H1 (cell line): ENCODE data around the gene USP16. TPM values are rescaled to one million over a fixed set of nuclear protein-coding genes. Genes with fewer than 3 reads are reported as not detected.
A peak's percentile ranks its signal among the peaks of the same experiment; 100 is the strongest.

Experiments used
- CTCF ChIA-PET: fragments of 300-600 bp; sonication (Branson Sonifier 250); formaldehyde crosslinking; loops from one replicate; lab custom pipeline; 2021; ENCODE audit not compliant: partially characterized antibody; lab: Charles Lee
- POLR2A ChIA-PET: fragments of 300-600 bp; sonication (Branson Sonifier 250); formaldehyde crosslinking; loops from one replicate; lab custom pipeline; 2021; ENCODE audit warnings: inconsistent platforms; ENCODE audit not compliant: partially characterized antibody; lab: Charles Lee
- DNase-seq, 2 experiments: peaks; one replicate each; pipeline versions ENCODE4 v3.0.0 to v3.0.0-alpha.2; 2010 to 2022; ENCODE audit warnings: low spot score in 2 of 2, low read depth in 1 of 2, mixed read lengths in 1 of 2
- FAIRE-seq: peaks from 2 replicates; lab custom pipeline; 2011; peaks lifted over from hg19 to GRCh38; lab: Jason Lieb, UNC
- H2AFZ ChIP-seq: 2 replicates; pipeline ENCODE4 v1.8.1; 2012; ENCODE audit warnings: low read length, inconsistent platforms
- H2AK5ac ChIP-seq: 2 replicates; pipeline ENCODE4 v1.6.1; 2013; ENCODE audit warnings: low read depth, low read length
- H2BK120ac ChIP-seq: replicated peaks from 2 replicates; pipeline ENCODE3; 2013; ENCODE audit warnings: low read depth, low read length, inconsistent platforms
- H2BK12ac ChIP-seq: 2 replicates; pipeline ENCODE4 v1.6.1; 2013; ENCODE audit warnings: low read depth, low read length
- H2BK15ac ChIP-seq: 2 replicates; pipeline ENCODE4 v1.6.1; 2013; ENCODE audit warnings: low read length
- H2BK20ac ChIP-seq: 2 replicates; pipeline ENCODE4 v1.6.1; 2013; ENCODE audit warnings: low read length
- H2BK5ac ChIP-seq: 2 replicates; pipeline ENCODE4 v1.6.1; 2013; ENCODE audit warnings: low read depth, low read length
- H3K14ac ChIP-seq: 2 replicates; pipeline ENCODE4 v1.6.1; 2013; ENCODE audit warnings: inconsistent platforms; ENCODE audit not compliant: insufficient read length
- H3K18ac ChIP-seq: 2 replicates; pipeline ENCODE4 v1.6.1; 2013; ENCODE audit warnings: low read length; ENCODE audit errors: extremely low read depth
- H3K23ac ChIP-seq: 2 replicates; pipeline ENCODE4 v1.6.1; 2013; ENCODE audit warnings: inconsistent platforms; ENCODE audit not compliant: insufficient read length
- H3K23me2 ChIP-seq: 2 replicates; pipeline ENCODE4 v1.6.1; 2013; ENCODE audit warnings: low read depth, low read length
- H3K27ac ChIP-seq: 2 replicates; pipeline ENCODE4 v1.6.1; 2011; ENCODE audit warnings: low read depth, low read length, inconsistent platforms
- H3K27me3 ChIP-seq, 4 experiments: replicated peaks in 1 of 4; 1 replicate in 1 of 4; 2 replicates in 3 of 4; pipeline versions ENCODE4 v1.6.1 to v1.8.1; 2011 to 2013; ENCODE audit warnings: low read length in 3 of 4, mild to moderate bottlenecking in 3 of 4, inconsistent platforms in 2 of 4, mixed read lengths in 2 of 4, moderate library complexity in 1 of 4; ENCODE audit not compliant: control insufficient read depth in 3 of 4, insufficient read depth in 3 of 4; ENCODE audit errors: extremely low read depth in 1 of 4
- H3K36me3 ChIP-seq, 4 experiments: 2 replicates each; pipeline versions ENCODE4 v1.6.1 to v1.8.1; 2011 to 2013; ENCODE audit warnings: mild to moderate bottlenecking in 4 of 4, low read length in 3 of 4, moderate library complexity in 2 of 4, control low read depth in 1 of 4, inconsistent platforms in 1 of 4; ENCODE audit not compliant: insufficient read depth in 4 of 4, control insufficient read depth in 2 of 4
- H3K4ac ChIP-seq: replicated peaks from 2 replicates; pipeline ENCODE3; 2013; ENCODE audit warnings: low read length, low read depth, mixed read lengths, inconsistent platforms; ENCODE audit not compliant: insufficient read length
- H3K4me1 ChIP-seq, 4 experiments: replicated peaks in 1 of 4; 1 replicate in 1 of 4; 2 replicates in 3 of 4; pipeline versions ENCODE4 v1.6.1 to v1.8.1; 2011 to 2013; ENCODE audit warnings: low read length in 3 of 4, inconsistent platforms in 2 of 4, mixed read lengths in 1 of 4; ENCODE audit not compliant: insufficient read depth in 4 of 4, control insufficient read depth in 3 of 4
- H3K4me2 ChIP-seq, 2 experiments: 2 replicates each; pipeline versions ENCODE4 v1.6.1 to v1.8.1; 2011 to 2013; ENCODE audit warnings: low read depth in 2 of 2, low read length in 2 of 2, control low read depth in 1 of 2, inconsistent platforms in 1 of 2, mild to moderate bottlenecking in 1 of 2; ENCODE audit not compliant: insufficient read depth in 1 of 2
- H3K4me3 ChIP-seq, 4 experiments: fragments of 200-600, 300-600 bp in 1 of 4; sonication (generic), shearing (Covaris generic), sonication (Bioruptor Twin) in 1 of 4; 2 replicates each; pipeline versions ENCODE4 v1.5.1 to v1.8.1; 2011 to 2016; ENCODE audit warnings: low read length in 4 of 4, low read depth in 3 of 4, control low read depth in 2 of 4, inconsistent platforms in 2 of 4, mild to moderate bottlenecking in 2 of 4, mixed read lengths in 1 of 4, moderate library complexity in 1 of 4; ENCODE audit not compliant: insufficient read depth in 2 of 4; ENCODE audit errors: extremely low read depth in 1 of 4
- H3K56ac ChIP-seq: replicated peaks from 2 replicates; pipeline ENCODE3; 2013; ENCODE audit warnings: low read depth, mild to moderate bottlenecking, mixed read lengths, low read length, inconsistent platforms; ENCODE audit not compliant: insufficient read length
- H3K79me1 ChIP-seq: 2 replicates; pipeline ENCODE4 v1.6.1; 2013; ENCODE audit warnings: low read depth, low read length, control low read depth
- H3K79me2 ChIP-seq, 2 experiments: 2 replicates each; pipeline versions ENCODE4 v1.6.1 to v1.8.1; 2012 to 2013; ENCODE audit warnings: low read length in 2 of 2, mild to moderate bottlenecking in 2 of 2, inconsistent platforms in 1 of 2; ENCODE audit not compliant: insufficient read depth in 2 of 2, control insufficient read depth in 1 of 2
- H3K9ac ChIP-seq, 4 experiments: replicated peaks in 1 of 4; 1 replicate in 1 of 4; 2 replicates in 3 of 4; pipeline versions ENCODE4 v1.6.1 to v1.8.1; 2011 to 2013; ENCODE audit warnings: low read depth in 3 of 4, low read length in 3 of 4, control low read depth in 2 of 4, mild to moderate bottlenecking in 2 of 4, moderate library complexity in 2 of 4, inconsistent platforms in 1 of 4; ENCODE audit errors: extremely low read depth in 1 of 4
- H3K9me3 ChIP-seq, 2 experiments: 2 replicates each; pipeline versions ENCODE4 v1.6.1 to v1.8.1; 2012 to 2013; ENCODE audit warnings: mild to moderate bottlenecking in 2 of 2, moderate library complexity in 2 of 2, control low read depth in 1 of 2, inconsistent platforms in 1 of 2, low read depth in 1 of 2, low read length in 1 of 2, mixed read lengths in 1 of 2; ENCODE audit not compliant: insufficient read depth in 2 of 2
- H4K20me1 ChIP-seq, 2 experiments: replicated peaks in 1 of 2; 2 replicates each; pipeline versions ENCODE3 to v1.8.1; 2011 to 2013; ENCODE audit warnings: inconsistent platforms in 2 of 2, low read length in 2 of 2, mild to moderate bottlenecking in 1 of 2; ENCODE audit not compliant: insufficient read depth in 2 of 2, control insufficient read depth in 1 of 2
- H4K5ac ChIP-seq: 2 replicates; pipeline ENCODE4 v1.6.1; 2013; ENCODE audit warnings: low read length, low read depth, mixed read lengths, inconsistent platforms; ENCODE audit not compliant: insufficient read length
- H4K8ac ChIP-seq: 2 replicates; pipeline ENCODE4 v1.8.0; 2013; ENCODE audit warnings: mild to moderate bottlenecking, moderate library complexity, low read length, inconsistent platforms; ENCODE audit not compliant: insufficient read depth; ENCODE audit errors: extremely low read depth
- H4K91ac ChIP-seq: replicated peaks from 2 replicates; pipeline ENCODE3; 2013; ENCODE audit warnings: low read length, mixed read lengths, inconsistent platforms; ENCODE audit not compliant: insufficient read length
- CBX5 ChIP-seq: fragments of 300-800, 300-1000 bp; sonication (generic); IDR thresholded peaks from 2 replicates; pipeline ENCODE4 v1.7.1; 2016; ENCODE audit warnings: antibody characterized with exemption, low read length, low read depth
- CBX8 ChIP-seq: fragments of 300-800, 300-1000 bp; sonication (generic); IDR thresholded peaks from 2 replicates; pipeline ENCODE4 v1.7.1; 2016; ENCODE audit warnings: low read depth, low read length, borderline replicate concordance
- E2F6 ChIP-seq: IDR thresholded peaks from 2 replicates; pipeline ENCODE4 v1.6.1; 2012; ENCODE audit warnings: inconsistent platforms
- EP300 ChIP-seq, 2 experiments: IDR thresholded peaks; 1 replicate in 1 of 2; 2 replicates in 1 of 2; pipeline ENCODE4 v1.6.1; 2011 to 2012; ENCODE audit warnings: low read depth in 2 of 2, low read length in 2 of 2, mild to moderate bottlenecking in 2 of 2, borderline replicate concordance in 1 of 2, inconsistent platforms in 1 of 2, moderate library complexity in 1 of 2
- FOSL1 ChIP-seq: IDR thresholded peaks from 2 replicates; pipeline ENCODE4 v1.6.1; 2011; ENCODE audit warnings: mild to moderate bottlenecking, low read depth, low read length, moderate library complexity; ENCODE audit not compliant: insufficient read depth
- HDAC2 ChIP-seq, 2 experiments: fragments of 300-600 bp in 1 of 2; sonication (generic) in 1 of 2; IDR thresholded peaks; 2 replicates each; pipeline ENCODE4 v1.6.1; 2011 to 2012; ENCODE audit warnings: low read depth in 2 of 2, low read length in 2 of 2, mild to moderate bottlenecking in 2 of 2, moderate library complexity in 2 of 2, borderline replicate concordance in 1 of 2, inconsistent platforms in 1 of 2
- RXRA ChIP-seq: IDR thresholded peaks from 2 replicates; pipeline ENCODE4 v1.6.1; 2011; ENCODE audit warnings: low read depth, mild to moderate bottlenecking, low read length, moderate library complexity; ENCODE audit not compliant: insufficient read depth
- SIN3A ChIP-seq, 2 experiments: IDR thresholded peaks in 1 of 2; conservative IDR thresholded peaks in 1 of 2; 2 replicates each; pipeline ENCODE4 v1.6.1; 2011 to 2012; ENCODE audit warnings: low read length in 2 of 2, improper control_type of control experiment in 1 of 2, low read depth in 1 of 2, mild to moderate bottlenecking in 1 of 2
- SIRT6 ChIP-seq: IDR thresholded peaks from one replicate; pipeline ENCODE4 v1.7.1; 2012; ENCODE audit warnings: low read length, inconsistent platforms
- SIX5 ChIP-seq: IDR thresholded peaks from 2 replicates; pipeline ENCODE4 v1.6.1; 2011; ENCODE audit warnings: mild to moderate bottlenecking, low read depth, low read length
- TCF12 ChIP-seq: IDR thresholded peaks from 2 replicates; pipeline ENCODE4 v1.6.1; 2011; ENCODE audit warnings: low read depth, mild to moderate bottlenecking, low read length
- WGBS, 2 experiments: shearing (Covaris generic) in 1 of 2; methylation state at CpG; one replicate each; pipeline versions ENCODE4 v1.1.6 to v1.1.7; 2013 to 2015; ENCODE audit warnings: low lambda C conversion rate in 2 of 2, mixed read lengths in 2 of 2, inconsistent platforms in 1 of 2, low coverage in 1 of 2, missing lambda C conversion rate in 1 of 2; ENCODE audit not compliant: insufficient replicate concordance in 2 of 2, insufficient coverage in 1 of 2, insufficient read length in 1 of 2; ENCODE audit errors: extremely low coverage in 1 of 2, missing lambda C conversion rate in 1 of 2; 5-methylcytosine and 5-hydroxymethylcytosine counted together
- polyA plus RNA-seq, 7 experiments: library from polyadenylated mRNA; depleted of rRNA in 3 of 7; stranded (reverse) in 5 of 7; unstranded in 2 of 7; fragments of >200 nt in 5 of 7; fragments of 200-250 nt in 2 of 7; gene quantifications; 1 replicate in 5 of 7; 2 replicates in 1 of 7; 4 replicates in 1 of 7; pipeline versions ENCODE4 v1.2.1 to v1.2.3, GENCODE V29; 2011 to 2013; ENCODE audit warnings: missing spikeins in 2 of 7, mixed read lengths in 2 of 7
- total RNA-seq: library from RNA; stranded (reverse); fragmentation: NEBNext Ultra II Directional; extraction: Animal tissue kit (Norgen Biotek cat#: 25700); gene quantifications from 2 replicates; pipeline ENCODE4 v1.2.1, GENCODE V29; 2021

Gene USP16
- total and polyA plus RNA-seq, 2 of the 8 experiments (the other 6 are each of a cell fraction or from before 2014, with no cell fraction given): 3.4 to 19.1 TPM

GRCh38 chr21:29085106-29085752 is 60.8 kb downstream of the USP16 start:
- Histone ChIP-seq H3K18ac (no peak overlapping the region), H3K23ac (peak overlapping the region; percentile 59), H3K4me3 (no peak overlapping the region), H3K27me3 (no peaks in the 10 kb centered on the region; a peak in 1 of 7 replicates), H3K23me2 (no peaks in the 10 kb centered on the region), H2BK12ac (no peak overlapping the region), H3K14ac (no peak overlapping the region), H4K5ac (no peak overlapping the region), H4K20me1 (no peaks in the 10 kb centered on the region), H3K9ac (no peak overlapping the region), H2AFZ (no peak overlapping the region), H3K4ac (no peak overlapping the region), H3K79me1 (no peaks in the 10 kb centered on the region), H2BK120ac (no peak overlapping the region), H3K27ac (no peak overlapping the region), H3K56ac (no peak overlapping the region), H3K9me3 (no peaks in the 10 kb centered on the region), H2BK5ac (no peak overlapping the region), H3K36me3 (no peaks in the 10 kb centered on the region), H4K91ac (no peak overlapping the region), H2BK20ac (no peak overlapping the region), H3K79me2 (no peaks in the 10 kb centered on the region), H2AK5ac (no peak overlapping the region), H4K8ac (no peak overlapping the region), H2BK15ac (no peak overlapping the region), H3K4me1 (peaks cover 0 to 3% (median 0%) of the 10 kb centered on the region in 4 experiments; a peak in 1 of 7 replicates), H3K4me2 (no peak overlapping the region)
- FAIRE-seq (no peak), DNase-seq (no peak)
- 84% methylated on average over 8 of the region's 8 CpGs; no CpG with 5 or more reads in 1 of the 2 experiments for WGBS, 2 experiments
- POLR2A ChIA-PET: interaction anchor here (0.9 kb wide), 1 partner anchor 9 kb away, joined by 3 read pairs; no protein-coding TSS in a partner anchor
- TF ChIP-seq EP300 (IDR thresholded peaks at IDR 0.05; ENCODE audit: borderline replicate concordance in 1 of 2, low read depth in 2 of 2, low read length in 2 of 2) (no peak), TCF12 (no peak), SIN3A (conservative IDR thresholded peaks at IDR 0.05 in 1 of 2, IDR thresholded peaks at IDR 0.05 in 1 of 2; ENCODE audit: low read depth in 1 of 2, low read length in 2 of 2) (no peak), HDAC2 (IDR thresholded peaks at IDR 0.05; ENCODE audit: borderline replicate concordance in 1 of 2, low read depth in 2 of 2, low read length in 2 of 2) (no peak), E2F6 (no peak), CBX5 (no peak), SIRT6 (no peak), CBX8 (no peak), SIX5 (no peak), RXRA (no peak), FOSL1 (no peak)
- CTCF ChIA-PET: interaction anchor here (0.6 to 3.9 kb wide), 6 partner anchors 8 to 1056 kb away, joined by 3 to 15 read pairs (median 4); no protein-coding TSS in a partner anchor
